CD4-positive, alpha-beta T cell treated with Interleukin-17A for 1 hour (primary cell): Measurements from ENCODE around the gene KDM5A.
"Not testable (repeated sequence)": the region's sequence is repeated elsewhere in the genome, so short reads cannot be mapped to it uniquely, and the experiment has no call there.

ENCODE experiments used
- DNase-seq: peaks from one replicate; pipeline ENCODE4 v3.0.0-alpha.2; 2020

Gene KDM5A

GRCh38 chr12:389142-390096 lies at the start of gene KDM5A:
KDM5A (minus strand) TSS chr12:389320; CDS start chr12:389091, 229 bp downstream.
- DNase-seq: peak; percentile 95

- not testable (repeated sequence) for DNase-seq
Observed at GRCh38 chr12:435737-436136, 46.6 kb upstream of the KDM5A start.

- no peak for DNase-seq
Observed at GRCh38 chr12:422526-422925, 33.4 kb upstream of the KDM5A start.

- DNase-seq: no peak
Observed at GRCh38 chr12:418432-418831, 29.3 kb upstream of the KDM5A start.

GRCh38 chr12:414859-415258 lies 25.7 kb upstream of the KDM5A start:
- no peak for DNase-seq

GRCh38 chr12:402029-402389 lies 12.9 kb upstream of the KDM5A start:
- no peak for DNase-seq

GRCh38 chr12:401235-402028 lies 12.3 kb upstream of the KDM5A start, which contains the start of gene CCDC77:
CCDC77 (plus strand) TSS chr12:401644; CDS start chr12:409384, 7,740 bp downstream.
- peak; percentile 96 for DNase-seq

GRCh38 chr12:400828-401227 lies 11.7 kb upstream of the KDM5A start:
- no peak for DNase-seq

GRCh38 chr12:388541-389141 lies 479 bp downstream of the KDM5A start:
- DNase-seq: peak; percentile 69

- no peak for DNase-seq
Observed at GRCh38 chr12:388012-388411, 1.1 kb downstream of the KDM5A start.

GRCh38 chr12:386651-387050 lies 2.5 kb downstream of the KDM5A start:
- no peak for DNase-seq

- not testable (repeated sequence) for DNase-seq
Observed at GRCh38 chr12:370739-371485, 18.2 kb downstream of the KDM5A start.

- no peak for DNase-seq
Observed at GRCh38 chr12:367972-368371, 21.1 kb downstream of the KDM5A start.

GRCh38 chr12:366820-367219 lies 22.3 kb downstream of the KDM5A start:
- DNase-seq: no peak

GRCh38 chr12:359091-359490 lies 30.0 kb downstream of the KDM5A start:
- no peak for DNase-seq

- DNase-seq: no peak
Observed at GRCh38 chr12:356276-356988, 32.7 kb downstream of the KDM5A start.

- DNase-seq: not testable (repeated sequence)
Observed at GRCh38 chr12:351197-351596, 37.9 kb downstream of the KDM5A start.

- DNase-seq: not testable (repeated sequence)
Observed at GRCh38 chr12:349625-350024, 39.5 kb downstream of the KDM5A start.

- DNase-seq: not testable (repeated sequence)
Observed at GRCh38 chr12:343036-343435, 46.1 kb downstream of the KDM5A start.

GRCh38 chr12:337039-337438 lies 52.1 kb downstream of the KDM5A start:
- DNase-seq: no peak

GRCh38 chr12:334125-334524 lies 55.0 kb downstream of the KDM5A start:
- no peak for DNase-seq
